ENCODE measurements around the gene SP1. TPM values are rescaled to one million over a fixed set of nuclear protein-coding genes. Genes with fewer than 3 reads are reported as not detected.
A peak's percentile ranks its signal among the peaks of the same experiment; 100 is the strongest.
"Not testable (repeated sequence)": the region's sequence is repeated elsewhere in the genome, so short reads cannot be mapped to it uniquely, and the experiment has no call there.

The SP1 gene
- total RNA-seq, 1 experiment from 2014 or later, result 96.8 TPM

- H4K20me1 ChIP-seq (ENCODE audit: insufficient read depth); H3K9me3 ChIP-seq (ENCODE audit: control insufficient read depth in 1 of 2, insufficient read depth in 1 of 2, low read depth in 1 of 2, low read length in 2 of 2); H3K4me3 ChIP-seq (replicated peaks in 1 of 2; ENCODE audit: low read depth in 1 of 2, low read length in 2 of 2); POLR2A ChIA-PET; H3K79me2 ChIP-seq (ENCODE audit: insufficient read depth, low read length); H2AFZ ChIP-seq (ENCODE audit: low read depth, low read length, poor library complexity, severe bottlenecking); H3K36me3 ChIP-seq (ENCODE audit: control insufficient read depth in 1 of 2, insufficient read depth in 2 of 2, low read length in 2 of 2); ATAC-seq; H3K27me3 ChIP-seq (ENCODE audit: insufficient read depth, low read length); H3K9me2 ChIP-seq (ENCODE audit: insufficient read depth); BruUV-seq (replicated peaks); RAD21 ChIA-PET (ENCODE audit: low non-redundant PET in 1 of 2, low total read pairs in 2 of 2, uncharacterized antibody in 2 of 2, unreplicated experiment in 2 of 2); intact Hi-C loops (cut with micrococcal nuclease); DNase-seq (ENCODE audit: low read depth, low spot score): not testable (repeated sequence)
- Histone ChIP-seq H3K4me1 (ENCODE audit: control insufficient read depth in 1 of 2, insufficient read depth in 2 of 2, low read length in 2 of 2) (peaks cover 49 to 80% of the 10 kb centered on the region in 2 experiments), H3K4me2 (ENCODE audit: low read length) (peak overlapping the region; percentile 92), H3K27ac (ENCODE audit: low read depth, low read length) (peak overlapping the region; percentile 88), H3K9ac (ENCODE audit: low read length) (peak overlapping the region; percentile 54)
- CTCF ChIA-PET, result interaction anchor here (1.3 kb wide), 1 partner anchor 22 kb away, joined by 6 read pairs; no protein-coding TSS in a partner anchor
Measured at GRCh38 chr12:53374277-53374676, 5.7 kb upstream of the SP1 start.

GRCh38 chr12:53376747-53377146 is 3.2 kb upstream of the SP1 start:
- POLR2A ChIA-PET, result interaction anchor here (3.4 to 3.5 kb wide), 2 partner anchors 10 to 44 kb away, joined by 20 to 32 read pairs; no protein-coding TSS in a partner anchor
- CTCF ChIA-PET, result no interaction called here
- RAD21 ChIA-PET (ENCODE audit: low non-redundant PET in 1 of 2, low total read pairs in 2 of 2, uncharacterized antibody in 2 of 2, unreplicated experiment in 2 of 2), result no interaction called here
- Histone ChIP-seq H3K4me3 (replicated peaks in 1 of 2; ENCODE audit: low read depth in 1 of 2, low read length in 2 of 2) (no peak overlapping the region), H3K9ac (ENCODE audit: low read length) (no peak overlapping the region), H2AFZ (ENCODE audit: low read depth, low read length, poor library complexity, severe bottlenecking) (no peak overlapping the region), H3K9me2 (ENCODE audit: insufficient read depth) (no peaks in the 10 kb centered on the region), H3K27ac (ENCODE audit: low read depth, low read length) (no peak overlapping the region), H3K4me1 (ENCODE audit: control insufficient read depth in 1 of 2, insufficient read depth in 2 of 2, low read length in 2 of 2) (peaks cover 40 to 65% of the 10 kb centered on the region in 2 experiments), H4K20me1 (ENCODE audit: insufficient read depth) (no peaks in the 10 kb centered on the region), H3K27me3 (ENCODE audit: insufficient read depth, low read length) (no peaks in the 10 kb centered on the region), H3K79me2 (ENCODE audit: insufficient read depth, low read length) (peaks cover 8% of the 10 kb centered on the region), H3K9me3 (ENCODE audit: control insufficient read depth in 1 of 2, insufficient read depth in 1 of 2, low read depth in 1 of 2, low read length in 2 of 2) (no peaks in the 10 kb centered on the region), H3K4me2 (ENCODE audit: low read length) (no peak overlapping the region), H3K36me3 (ENCODE audit: control insufficient read depth in 1 of 2, insufficient read depth in 2 of 2, low read length in 2 of 2) (no peaks in the 10 kb centered on the region; a peak in 1 of 4 replicates)
- BruUV-seq (replicated peaks), result no TSS peak
- ATAC-seq (no peak), DNase-seq (ENCODE audit: low read depth, low spot score) (no peak)
- TF ChIP-seq EZH2 (IDR thresholded peaks at IDR 0.05) (no peak), TCF7L2 (IDR thresholded peaks at IDR 0.05; ENCODE audit: borderline replicate concordance, extremely low read depth, insufficient read depth, insufficient read length) (no peak), ZNF274 (IDR thresholded peaks at IDR 0.05; ENCODE audit: low read depth, low read length) (no peak), CEBPB (IDR thresholded peaks at IDR 0.05; ENCODE audit: low read depth) (no peak), RAD21 (IDR thresholded peaks at IDR 0.05; ENCODE audit: low read depth) (no peak), MAX (IDR thresholded peaks at IDR 0.05) (no peak), SP1 (IDR thresholded peaks at IDR 0.05; ENCODE audit: low read depth) (no peak), EZH2phosphoT487 (IDR thresholded peaks at IDR 0.05; ENCODE audit: borderline replicate concordance) (no peak), ZFX (IDR thresholded peaks at IDR 0.05) (no peak)
- TF ChIP-seq, protein P1, sequence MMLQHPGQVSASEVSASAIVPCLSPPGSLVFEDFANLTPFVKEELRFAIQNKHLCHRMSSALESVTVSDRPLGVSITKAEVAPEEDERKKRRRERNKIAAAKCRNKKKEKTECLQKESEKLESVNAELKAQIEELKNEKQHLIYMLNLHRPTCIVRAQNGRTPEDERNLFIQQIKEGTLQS (IDR thresholded peaks at IDR 0.05), result no peak
- TF ChIP-seq, protein P2, sequence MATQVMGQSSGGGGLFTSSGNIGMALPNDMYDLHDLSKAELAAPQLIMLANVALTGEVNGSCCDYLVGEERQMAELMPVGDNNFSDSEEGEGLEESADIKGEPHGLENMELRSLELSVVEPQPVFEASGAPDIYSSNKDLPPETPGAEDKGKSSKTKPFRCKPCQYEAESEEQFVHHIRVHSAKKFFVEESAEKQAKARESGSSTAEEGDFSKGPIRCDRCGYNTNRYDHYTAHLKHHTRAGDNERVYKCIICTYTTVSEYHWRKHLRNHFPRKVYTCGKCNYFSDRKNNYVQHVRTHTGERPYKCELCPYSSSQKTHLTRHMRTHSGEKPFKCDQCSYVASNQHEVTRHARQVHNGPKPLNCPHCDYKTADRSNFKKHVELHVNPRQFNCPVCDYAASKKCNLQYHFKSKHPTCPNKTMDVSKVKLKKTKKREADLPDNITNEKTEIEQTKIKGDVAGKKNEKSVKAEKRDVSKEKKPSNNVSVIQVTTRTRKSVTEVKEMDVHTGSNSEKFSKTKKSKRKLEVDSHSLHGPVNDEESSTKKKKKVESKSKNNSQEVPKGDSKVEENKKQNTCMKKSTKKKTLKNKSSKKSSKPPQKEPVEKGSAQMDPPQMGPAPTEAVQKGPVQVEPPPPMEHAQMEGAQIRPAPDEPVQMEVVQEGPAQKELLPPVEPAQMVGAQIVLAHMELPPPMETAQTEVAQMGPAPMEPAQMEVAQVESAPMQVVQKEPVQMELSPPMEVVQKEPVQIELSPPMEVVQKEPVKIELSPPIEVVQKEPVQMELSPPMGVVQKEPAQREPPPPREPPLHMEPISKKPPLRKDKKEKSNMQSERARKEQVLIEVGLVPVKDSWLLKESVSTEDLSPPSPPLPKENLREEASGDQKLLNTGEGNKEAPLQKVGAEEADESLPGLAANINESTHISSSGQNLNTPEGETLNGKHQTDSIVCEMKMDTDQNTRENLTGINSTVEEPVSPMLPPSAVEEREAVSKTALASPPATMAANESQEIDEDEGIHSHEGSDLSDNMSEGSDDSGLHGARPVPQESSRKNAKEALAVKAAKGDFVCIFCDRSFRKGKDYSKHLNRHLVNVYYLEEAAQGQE (IDR thresholded peaks at IDR 0.05; ENCODE audit: low read depth), result no peak
- intact Hi-C loops (cut with micrococcal nuclease), result no loop called here
